IPS DF 19.7 (cell line): ENCODE data around the gene ZFP36L1.

Experiments
- DNase-seq: peaks from one replicate; pipeline ENCODE4 v3.0.0-alpha.2; 2013; ENCODE audit warnings: low read depth, low spot score

Gene ZFP36L1

DNA sequence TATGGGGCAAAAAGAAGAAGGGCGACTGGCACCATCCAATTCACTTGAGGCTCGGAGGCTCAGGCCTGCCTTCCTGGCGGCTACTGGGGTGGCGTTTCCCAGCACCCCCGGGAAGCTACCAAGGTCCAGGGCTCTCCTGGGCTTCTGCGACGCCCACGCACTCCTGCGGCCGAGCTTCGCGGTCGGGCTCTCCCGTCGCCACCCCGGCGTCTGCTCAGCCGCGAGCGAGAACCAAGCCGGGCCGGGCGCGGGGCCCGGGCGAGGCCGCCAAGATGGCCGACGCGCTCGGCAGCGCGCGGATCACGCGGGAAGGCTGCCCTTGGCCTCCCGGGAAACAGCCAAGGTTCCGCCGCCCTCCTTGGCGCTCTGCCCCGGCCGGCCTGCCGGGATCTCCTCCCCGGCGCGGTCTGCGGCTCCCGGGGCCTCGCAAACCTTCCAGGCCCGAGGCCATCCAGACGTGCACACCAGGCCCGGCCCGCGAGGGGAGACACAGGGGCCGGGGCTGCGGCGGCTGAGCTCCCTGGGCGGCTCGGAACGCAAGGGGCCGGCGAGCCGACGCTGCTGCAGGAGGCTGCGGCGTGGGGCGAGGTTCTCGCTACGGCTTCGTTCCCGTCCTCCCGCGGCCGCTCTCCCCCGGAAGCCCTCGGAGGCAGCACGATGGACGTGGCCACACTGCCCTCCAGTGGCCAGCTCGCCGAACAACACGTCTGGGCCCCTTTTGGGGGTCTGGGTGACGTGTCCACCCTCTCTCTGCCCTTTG lies 23.5 kb upstream of the ZFP36L1 start:
- no peak for DNase-seq

- DNase-seq: no peak
These were observed 22.7 kb upstream of the ZFP36L1 start for GRCh38 chr14:68815298-68816182.

DNA sequence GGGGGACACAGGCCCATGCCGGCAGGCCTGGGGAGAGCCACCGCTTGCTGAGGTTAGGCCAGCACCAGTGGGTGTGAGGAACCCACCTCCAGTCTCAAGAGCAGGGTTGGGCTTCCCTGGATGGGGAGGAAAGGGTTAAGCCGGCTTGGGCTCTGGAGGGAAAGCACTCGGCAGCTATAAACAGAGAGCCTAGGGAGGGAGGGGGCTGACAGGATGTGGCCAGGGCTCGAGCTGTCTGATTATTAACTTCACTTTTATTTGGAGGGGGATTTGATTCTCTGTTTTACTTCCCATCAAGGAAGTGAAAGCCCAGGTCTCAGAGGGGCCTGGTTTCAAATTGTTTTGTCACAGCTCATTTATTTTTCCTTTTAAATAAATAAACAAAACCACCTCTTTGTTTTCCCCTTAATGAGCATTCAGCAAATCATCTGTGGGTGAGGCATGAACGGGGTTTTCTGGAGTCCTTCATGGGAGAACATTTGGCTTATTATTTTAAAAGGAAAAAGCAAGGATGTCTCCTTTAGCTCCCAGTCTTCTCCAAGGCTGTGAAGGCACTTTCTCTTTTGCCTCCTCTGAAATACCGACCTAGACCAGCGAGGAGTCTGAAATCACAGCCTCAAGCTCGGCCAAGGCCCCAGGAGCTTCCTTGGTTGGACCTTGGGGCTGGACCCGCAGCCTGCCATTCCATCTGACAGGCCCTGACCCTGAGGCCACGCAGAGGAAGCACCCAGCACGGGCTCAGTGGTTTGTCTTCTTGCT lies 21.9 kb upstream of the ZFP36L1 start:
- DNase-seq: no peak

DNA sequence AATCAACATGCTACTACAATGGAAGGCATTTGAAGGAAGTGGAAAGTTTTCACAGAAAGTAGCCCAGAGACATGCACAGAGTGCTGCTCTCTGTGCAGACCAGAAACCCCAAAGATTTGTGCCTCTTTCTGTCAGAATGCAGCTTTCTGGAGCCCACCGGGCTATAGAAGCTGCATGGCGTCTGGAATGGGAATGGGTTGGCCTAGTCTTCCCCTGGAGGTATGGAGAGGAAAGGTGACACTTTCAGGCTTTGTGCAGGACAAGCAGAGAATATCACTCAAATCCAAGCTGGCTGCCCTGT lies 21.3 kb upstream of the ZFP36L1 start:
- DNase-seq: no peak

DNA sequence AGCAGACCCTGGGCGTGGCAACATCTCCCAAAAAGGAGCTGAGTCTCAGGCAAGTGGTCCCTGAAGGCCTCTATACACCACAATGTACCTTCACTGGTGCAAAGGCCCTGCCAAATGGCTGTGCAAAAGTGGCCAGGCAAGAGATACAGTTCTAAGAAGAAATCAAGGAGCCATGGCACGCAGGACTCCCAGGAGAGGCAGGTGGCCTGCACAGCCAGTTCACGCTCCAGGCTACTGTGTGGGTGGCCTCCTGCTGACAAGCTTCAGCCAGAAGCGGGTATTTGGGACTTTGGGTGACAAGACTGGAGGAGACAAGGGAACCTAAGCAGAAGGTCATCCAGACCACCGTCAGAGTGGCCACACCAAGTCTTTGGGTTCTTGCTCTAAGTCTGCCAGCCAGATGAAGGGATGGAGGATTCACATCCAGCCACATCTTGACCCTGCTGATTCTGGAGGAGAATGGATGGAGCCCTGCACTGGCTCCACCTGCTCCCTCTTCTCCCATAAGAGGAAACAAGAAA lies 20.5 kb upstream of the ZFP36L1 start:
- DNase-seq: no peak

GRCh38 chr14:68811171-68811570 lies 18.3 kb upstream of the ZFP36L1 start:
- DNase-seq: no peak

- no peak for DNase-seq
These were observed 17.6 kb upstream of the ZFP36L1 start for GRCh38 chr14:68810173-68811153.

GRCh38 chr14:68809524-68809923 lies 16.7 kb upstream of the ZFP36L1 start:
- no peak for DNase-seq

DNA sequence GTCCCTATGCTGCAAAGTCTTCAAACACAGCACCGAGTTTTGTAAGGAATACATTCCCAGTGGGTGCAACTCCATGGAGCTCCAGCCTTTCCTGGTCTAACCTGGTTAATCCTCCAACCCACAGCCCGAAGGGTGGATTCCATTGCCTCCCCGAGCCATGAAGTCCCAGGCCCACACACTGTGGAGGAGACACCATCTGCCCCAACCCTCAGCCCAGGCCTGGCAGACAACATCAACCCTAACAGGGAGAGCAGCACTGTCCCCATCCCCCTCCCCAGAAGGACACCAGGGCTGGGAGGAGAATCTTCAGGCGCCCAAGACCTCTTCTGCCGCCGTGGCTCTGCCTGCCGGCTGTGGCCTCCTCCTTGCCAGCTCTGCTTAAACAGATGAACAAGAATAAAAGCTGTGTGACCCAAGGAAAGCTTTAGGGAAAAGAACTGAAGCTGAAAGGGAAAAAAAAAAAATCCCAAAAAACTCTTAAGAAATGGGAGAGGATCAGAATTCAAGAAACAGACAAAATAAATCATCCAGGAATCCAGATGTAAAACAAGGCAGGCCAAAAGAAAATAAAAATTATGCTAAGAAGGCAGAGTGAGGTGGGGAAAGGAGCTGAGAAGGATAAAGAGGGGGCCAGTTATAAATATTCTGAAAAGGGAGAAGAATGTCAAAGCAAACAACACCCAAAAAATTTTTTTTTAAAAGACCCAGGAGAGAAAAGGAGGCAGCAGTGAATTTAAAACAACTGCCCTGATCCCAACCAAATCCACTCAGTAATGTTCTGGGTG lies 16.0 kb upstream of the ZFP36L1 start:
- DNase-seq: no peak

DNA sequence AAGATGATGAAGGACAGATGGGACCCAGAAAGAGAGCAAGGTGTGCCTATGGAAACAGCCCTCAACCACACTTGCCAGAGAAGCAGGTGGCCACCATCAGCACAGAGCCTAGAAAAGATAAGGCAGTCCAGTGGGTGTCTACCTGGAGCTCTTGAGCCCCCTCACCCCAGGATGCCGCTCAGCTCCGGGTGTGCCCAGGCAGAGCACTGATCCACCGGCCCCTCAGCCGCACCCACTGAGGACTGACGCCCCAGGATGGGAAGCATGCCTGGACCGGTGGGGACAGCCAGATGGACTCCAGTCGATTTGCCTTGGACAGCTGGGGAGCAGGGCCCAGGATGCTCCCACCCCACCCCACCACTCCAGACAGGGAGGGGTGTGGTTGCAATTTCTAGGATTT lies 15.1 kb upstream of the ZFP36L1 start:
- DNase-seq: no peak

- no peak for DNase-seq
These were observed 14.3 kb upstream of the ZFP36L1 start for GRCh38 chr14:68807148-68807600.

DNA sequence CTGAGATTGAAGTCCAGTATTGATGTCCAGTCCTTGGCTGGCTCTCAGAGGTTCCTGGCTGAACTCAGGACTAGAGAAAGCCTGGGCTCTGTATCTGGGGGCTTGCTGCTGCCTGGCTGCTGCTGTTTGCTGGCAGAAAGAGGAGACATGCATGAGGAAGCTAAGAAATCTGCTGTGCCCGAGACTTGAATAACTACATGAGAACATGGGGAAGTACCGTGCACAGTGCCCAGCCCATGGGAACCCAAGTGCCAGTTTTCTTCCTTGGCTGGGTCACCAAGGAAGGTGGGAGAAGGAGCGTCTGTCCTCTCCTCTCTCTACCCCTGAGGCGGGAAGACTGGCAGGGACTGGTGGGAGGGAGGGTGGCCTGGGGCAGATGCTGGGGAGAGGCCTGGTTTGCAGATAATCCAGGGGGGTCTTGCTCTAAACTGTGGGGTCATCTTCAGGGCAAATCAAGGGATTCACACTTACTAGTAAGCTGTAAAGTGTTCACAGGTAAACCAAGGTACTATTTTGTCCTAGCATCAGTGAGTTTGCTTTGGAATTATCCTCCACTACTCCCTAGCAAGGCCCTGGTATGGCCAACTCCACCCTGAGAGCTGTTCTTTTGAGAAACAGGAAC lies 13.8 kb upstream of the ZFP36L1 start:
- DNase-seq: no peak

- DNase-seq: no peak
These were observed 12.5 kb upstream of the ZFP36L1 start for GRCh38 chr14:68805414-68805813.

- DNase-seq: no peak
These were observed 8.8 kb upstream of the ZFP36L1 start for GRCh38 chr14:68801631-68802030.

GRCh38 chr14:68800953-68801352 lies 8.1 kb upstream of the ZFP36L1 start:
- DNase-seq: no peak

- DNase-seq: no peak
These were observed 7.5 kb upstream of the ZFP36L1 start for GRCh38 chr14:68800390-68800789.

GRCh38 chr14:68798621-68799020 lies 5.8 kb upstream of the ZFP36L1 start:
- no peak for DNase-seq

DNA sequence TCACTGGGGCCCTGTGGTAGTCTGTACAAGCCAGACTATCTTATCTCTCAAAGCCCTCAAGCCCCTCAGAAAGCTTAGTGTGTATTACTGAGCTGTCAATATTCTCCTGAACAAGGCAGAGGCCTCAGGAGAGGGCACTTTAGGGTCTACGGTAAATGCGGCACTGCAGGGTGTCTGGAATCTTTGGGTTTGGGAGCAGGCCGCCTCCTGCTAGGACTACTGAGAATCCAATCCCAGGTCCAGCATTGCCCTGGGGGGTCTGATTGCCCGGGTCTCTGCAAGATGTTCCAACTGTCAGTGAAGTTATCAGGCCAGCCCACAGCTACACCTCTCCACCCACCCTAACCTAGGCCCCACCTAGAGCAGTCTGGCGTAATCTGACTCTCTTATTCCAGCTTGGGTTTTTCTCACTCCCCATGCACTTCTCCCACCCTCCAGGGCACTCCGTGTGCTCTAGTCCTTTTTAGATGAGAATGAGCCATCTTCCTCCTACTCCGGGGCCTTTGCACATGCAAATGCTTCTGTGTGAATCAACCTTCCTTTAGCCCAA lies 4.3 kb upstream of the ZFP36L1 start:
- peak; percentile 95 for DNase-seq

- DNase-seq: peak; percentile 97
These were observed 3.7 kb upstream of the ZFP36L1 start for GRCh38 chr14:68796418-68797101.
